ENCODE data around the gene PHF2.

The PHF2 gene

GRCh38 chr9:93669116-93669957 lies 93.0 kb downstream of the PHF2 start:
- DNase-seq, result peak; percentile 12

GRCh38 chr9:93669958-93670207 lies 93.5 kb downstream of the PHF2 start:
- peak; percentile 7 for DNase-seq

GRCh38 chr9:93670208-93671019 lies 94.0 kb downstream of the PHF2 start:
- DNase-seq, result peak; percentile 33

GRCh38 chr9:93671020-93671338 lies 94.6 kb downstream of the PHF2 start:
- no peak for DNase-seq

GRCh38 chr9:93672330-93673020 lies 96.1 kb downstream of the PHF2 start:
- DNase-seq, result peak; percentile 7

GRCh38 chr9:93673021-93673838 lies 96.8 kb downstream of the PHF2 start:
- DNase-seq, result peak; percentile 20

- peak; percentile 19 for DNase-seq
These were observed 97.5 kb downstream of the PHF2 start for GRCh38 chr9:93673839-93674334.

- peak; percentile 5 for DNase-seq
These were observed 98.4 kb downstream of the PHF2 start for GRCh38 chr9:93674580-93675335.

GRCh38 chr9:93675336-93676150 lies 99.2 kb downstream of the PHF2 start:
- peak; percentile 8 for DNase-seq

- no peak for DNase-seq
These were observed 100.1 kb downstream of the PHF2 start for GRCh38 chr9:93676310-93677047.

- no peak for DNase-seq
These were observed 100.7 kb downstream of the PHF2 start for GRCh38 chr9:93677048-93677571.

GRCh38 chr9:93677641-93678136 lies 101.3 kb downstream of the PHF2 start:
- no peak for DNase-seq

- no peak for DNase-seq
These were observed 102.0 kb downstream of the PHF2 start for GRCh38 chr9:93678199-93679019.

- DNase-seq, result peak; percentile 5
These were observed 103.4 kb downstream of the PHF2 start for GRCh38 chr9:93679536-93680442.

GRCh38 chr9:93680443-93681268 lies 104.3 kb downstream of the PHF2 start:
- DNase-seq, result peak; percentile 26

GRCh38 chr9:93681269-93682154 lies 105.1 kb downstream of the PHF2 start:
- peak; percentile 9 for DNase-seq
